Posterior cingulate gyrus (tissue), 11 donors: ENCODE measurements around the gene TECR.
"Not testable (repeated sequence)": the region's sequence is repeated elsewhere in the genome, so short reads cannot be mapped to it uniquely, and the experiment has no call there.

Experiments used
- DNase-seq, 10 donors: peaks; one replicate each; pipeline versions ENCODE4 v3.0.0 to v3.0.0-alpha.2; 2020 to 2021; ENCODE audit warnings: mixed read lengths in 3 of 10
- intact Hi-C: fragments of 100-400 bp; cut with DNase I; formaldehyde crosslinking; loops from one replicate; pipeline ENCODE4 v1.15.1; 2023

The TECR gene

GRCh38 chr19:14555918-14556661, 26.7 kb downstream of the TECR start:
- no peak for DNase-seq
- intact Hi-C loops: no loop called here

GRCh38 chr19:14556662-14557188, 27.3 kb downstream of the TECR start:
- intact Hi-C loops: no loop called here
- DNase-seq: peak; percentile 53 to 97 (median 83)

GRCh38 chr19:14558370-14559066, 29.1 kb downstream of the TECR start:
- peak in 1 of 10 donors; percentile 82 for DNase-seq
- intact Hi-C loops: no loop called here

- no peak for DNase-seq
- intact Hi-C loops: no loop called here
These were observed 30.8 kb downstream of the TECR start for GRCh38 chr19:14559916-14560775.

- intact Hi-C loops: no loop called here
- DNase-seq: no peak
These were observed 31.3 kb downstream of the TECR start for GRCh38 chr19:14560776-14561108.

- intact Hi-C loops: no loop called here
- DNase-seq: peak in 1 of 10 donors; percentile 75
These were observed 31.9 kb downstream of the TECR start for GRCh38 chr19:14561249-14561648.

- DNase-seq: peak in 9 of 10 donors; percentile 43 to 93 (median 58)
- intact Hi-C loops: no loop called here
These were observed 32.5 kb downstream of the TECR start for GRCh38 chr19:14561847-14562351.

GRCh38 chr19:14562660-14563589, 33.5 kb downstream of the TECR start:
- intact Hi-C loops: no loop called here
- no peak for DNase-seq

GRCh38 chr19:14563590-14563926, 34.2 kb downstream of the TECR start:
- intact Hi-C loops: no loop called here
- no peak for DNase-seq

- no peak for DNase-seq
- intact Hi-C loops: no loop called here
These were observed 34.7 kb downstream of the TECR start for GRCh38 chr19:14563989-14564651.

- intact Hi-C loops, DNase-seq: not testable (repeated sequence)
These were observed 35.4 kb downstream of the TECR start for GRCh38 chr19:14564652-14565297.

GRCh38 chr19:14565298-14565679, 35.9 kb downstream of the TECR start:
- intact Hi-C loops: no loop called here
- peak in 8 of 10 donors; percentile 50 to 95 (median 69) for DNase-seq

GRCh38 chr19:14565765-14566711, 36.6 kb downstream of the TECR start:
- intact Hi-C loops: no loop called here
- peak in 1 of 10 donors; percentile 62 for DNase-seq

GRCh38 chr19:14566712-14567077, 37.3 kb downstream of the TECR start:
- DNase-seq: peak in 1 of 10 donors; percentile 65
- intact Hi-C loops: no loop called here

GRCh38 chr19:14567079-14567478, 37.7 kb downstream of the TECR start:
- DNase-seq: peak in 2 of 10 donors; percentile 62 to 75
- intact Hi-C loops: no loop called here

- intact Hi-C loops: no loop called here
- DNase-seq: peak in 1 of 10 donors; percentile 78
These were observed 41.6 kb downstream of the TECR start for GRCh38 chr19:14570864-14571527.
